MM.1S (cell line): Measurements from ENCODE around the gene POLR3C.

ENCODE experiments used
- EZH2 ChIP-seq: fragments of 300-600 bp; sonication (generic); optimal IDR thresholded peaks from 2 replicates; pipeline ENCODE3; 2017; ENCODE audit warnings: low read depth, mild to moderate bottlenecking, antibody characterized with exemption, low read length, mixed read lengths
- TF ChIP-seq, protein P1 (sequence below): fragments of 300-600 bp; sonication (generic); IDR thresholded peaks from 2 replicates; pipeline ENCODE4 v1.5.1; 2016; ENCODE audit warnings: antibody characterized with exemption, low read length, mixed read lengths

DNA sequence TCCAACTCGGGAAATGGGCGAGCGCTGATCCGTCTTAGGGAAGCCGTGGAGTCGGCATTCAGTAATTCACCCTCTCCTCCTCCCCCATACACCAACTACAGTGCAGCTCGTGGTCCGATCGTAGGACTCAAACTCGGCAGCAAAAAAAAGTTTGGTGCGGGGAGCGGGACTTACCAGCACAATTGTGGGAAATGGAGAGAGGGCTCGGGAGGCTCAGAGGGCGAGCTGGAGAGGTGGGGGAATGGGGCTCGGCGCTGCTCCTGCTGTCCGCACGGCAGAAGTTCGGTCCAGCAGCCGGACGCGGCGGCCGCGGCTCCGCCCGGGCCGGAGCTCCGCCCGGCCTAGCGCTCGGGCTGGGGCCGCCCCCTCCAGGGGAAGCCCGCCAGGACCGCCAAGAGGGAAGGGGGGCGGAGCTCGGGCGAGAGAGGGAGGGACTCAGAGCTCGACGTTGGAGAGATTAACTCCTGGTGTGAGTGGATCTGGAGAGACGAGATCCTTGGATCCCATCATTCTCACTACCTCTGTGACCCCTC, 35.6 kb downstream of the POLR3C start:
- TF ChIP-seq, protein P1, sequence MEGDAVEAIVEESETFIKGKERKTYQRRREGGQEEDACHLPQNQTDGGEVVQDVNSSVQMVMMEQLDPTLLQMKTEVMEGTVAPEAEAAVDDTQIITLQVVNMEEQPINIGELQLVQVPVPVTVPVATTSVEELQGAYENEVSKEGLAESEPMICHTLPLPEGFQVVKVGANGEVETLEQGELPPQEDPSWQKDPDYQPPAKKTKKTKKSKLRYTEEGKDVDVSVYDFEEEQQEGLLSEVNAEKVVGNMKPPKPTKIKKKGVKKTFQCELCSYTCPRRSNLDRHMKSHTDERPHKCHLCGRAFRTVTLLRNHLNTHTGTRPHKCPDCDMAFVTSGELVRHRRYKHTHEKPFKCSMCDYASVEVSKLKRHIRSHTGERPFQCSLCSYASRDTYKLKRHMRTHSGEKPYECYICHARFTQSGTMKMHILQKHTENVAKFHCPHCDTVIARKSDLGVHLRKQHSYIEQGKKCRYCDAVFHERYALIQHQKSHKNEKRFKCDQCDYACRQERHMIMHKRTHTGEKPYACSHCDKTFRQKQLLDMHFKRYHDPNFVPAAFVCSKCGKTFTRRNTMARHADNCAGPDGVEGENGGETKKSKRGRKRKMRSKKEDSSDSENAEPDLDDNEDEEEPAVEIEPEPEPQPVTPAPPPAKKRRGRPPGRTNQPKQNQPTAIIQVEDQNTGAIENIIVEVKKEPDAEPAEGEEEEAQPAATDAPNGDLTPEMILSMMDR: no peak
- TF ChIP-seq EZH2: no peak
